ENCODE measurements around the gene HSDL1. TPM values are rescaled to one million over a fixed set of nuclear protein-coding genes. Genes with fewer than 3 reads are reported as not detected.

Gene HSDL1
- polyA plus RNA-seq, 12 donors: 14.2 to 21.3 (median 19.5) TPM; not detected in 1

DNA sequence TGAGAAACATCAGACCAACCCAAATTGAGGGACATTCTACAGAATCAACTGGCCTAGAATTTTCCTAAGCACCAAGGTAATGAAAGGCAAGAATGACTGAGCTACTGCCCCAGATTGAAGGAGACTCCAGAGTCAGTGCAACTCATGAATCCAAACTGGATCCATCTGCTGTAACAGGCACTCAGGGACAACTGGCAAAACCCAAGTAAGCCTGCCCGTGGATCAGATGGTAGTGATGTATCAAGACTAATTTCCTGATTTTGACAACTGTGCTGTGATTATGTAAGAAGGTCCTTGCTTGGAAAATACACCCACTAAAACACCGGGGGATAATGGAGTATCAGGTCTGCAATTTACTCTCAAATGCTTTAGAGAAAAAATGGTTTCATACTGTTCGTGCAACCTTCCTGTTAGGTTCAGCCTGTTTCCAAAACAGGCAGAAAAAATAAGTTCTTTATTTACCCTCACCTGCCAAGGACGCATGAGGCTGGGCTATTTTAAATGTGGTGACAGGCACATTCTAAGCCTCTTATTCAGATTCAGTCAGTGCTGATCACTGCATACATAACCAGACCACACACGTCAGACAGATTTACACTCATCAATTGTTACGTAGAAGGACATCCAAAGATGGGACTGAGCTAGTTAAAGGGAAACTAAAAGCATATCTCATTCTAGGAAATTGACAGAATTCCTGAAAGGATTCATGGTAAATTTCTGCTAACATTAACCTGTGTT is 35.2 kb downstream of the HSDL1 start:
- no peak for DNase-seq

- DNase-seq: no peak
These were observed 37.1 kb downstream of the HSDL1 start for GRCh38 chr16:84107921-84108320.

DNA sequence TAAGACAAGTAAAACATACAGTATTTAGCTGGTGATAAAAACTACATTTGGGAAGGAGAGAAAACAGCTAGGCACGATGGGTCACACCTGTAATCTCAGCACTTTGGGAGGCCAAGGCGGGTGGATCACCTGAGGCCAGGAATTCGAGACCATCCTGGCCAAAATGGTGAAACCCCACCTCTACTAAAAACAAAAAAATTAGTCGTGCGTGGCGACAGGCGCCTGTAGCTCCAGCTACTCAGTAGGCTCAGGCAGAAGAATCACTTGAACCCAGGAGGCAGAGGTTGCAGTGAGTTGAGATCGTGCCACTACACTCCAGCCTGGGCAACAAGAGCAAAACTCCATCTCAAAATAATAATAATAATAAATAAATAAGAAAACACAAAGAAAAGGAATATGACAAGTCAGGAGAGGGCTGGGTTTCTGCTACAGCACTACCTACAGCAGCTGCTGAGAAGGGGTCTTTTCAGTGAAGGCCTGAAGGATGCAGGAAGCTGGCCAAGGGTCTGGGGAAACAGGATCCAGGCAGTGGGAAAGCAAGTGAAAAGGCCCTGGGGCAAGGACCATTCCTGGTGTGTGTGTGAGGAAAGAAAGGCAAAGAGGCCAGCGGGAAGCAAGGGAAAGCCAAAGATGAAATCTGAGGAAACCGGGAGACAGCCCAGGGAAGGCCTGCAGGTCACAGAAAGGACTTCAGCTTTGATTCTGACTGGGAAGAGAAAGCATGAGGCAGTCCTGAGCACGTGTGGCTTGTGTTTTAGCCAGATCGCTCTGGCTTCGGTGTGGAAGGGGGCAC is 38.8 kb downstream of the HSDL1 start:
- no peak for DNase-seq

- DNase-seq: no peak
These were observed 39.6 kb downstream of the HSDL1 start for GRCh38 chr16:84105301-84105815.

- DNase-seq: no peak
These were observed 40.7 kb downstream of the HSDL1 start for GRCh38 chr16:84104231-84104630.

DNA sequence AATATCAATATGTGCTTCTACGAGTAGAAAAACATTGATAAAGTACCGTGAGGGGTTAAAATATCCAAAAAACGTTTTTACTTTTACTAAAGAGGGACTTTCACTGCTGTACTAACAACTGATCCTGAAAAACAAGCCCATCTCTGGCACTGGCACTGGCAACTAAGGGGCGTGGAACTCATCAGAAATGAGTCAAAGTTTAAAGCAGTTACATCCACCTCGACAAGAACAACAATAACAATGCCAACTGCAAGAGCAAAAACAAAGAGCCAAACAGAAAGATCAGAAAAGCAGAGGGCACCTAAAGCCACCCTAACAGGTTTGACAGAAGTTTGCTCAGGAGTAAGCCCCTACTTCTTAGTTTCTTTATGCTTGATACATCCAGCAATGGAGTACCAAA is 41.3 kb downstream of the HSDL1 start:
- DNase-seq: no peak

- DNase-seq: no peak
These were observed 46.0 kb downstream of the HSDL1 start for GRCh38 chr16:84098939-84099338.

- DNase-seq: no peak
These were observed 48.5 kb downstream of the HSDL1 start for GRCh38 chr16:84096447-84097005.

DNA sequence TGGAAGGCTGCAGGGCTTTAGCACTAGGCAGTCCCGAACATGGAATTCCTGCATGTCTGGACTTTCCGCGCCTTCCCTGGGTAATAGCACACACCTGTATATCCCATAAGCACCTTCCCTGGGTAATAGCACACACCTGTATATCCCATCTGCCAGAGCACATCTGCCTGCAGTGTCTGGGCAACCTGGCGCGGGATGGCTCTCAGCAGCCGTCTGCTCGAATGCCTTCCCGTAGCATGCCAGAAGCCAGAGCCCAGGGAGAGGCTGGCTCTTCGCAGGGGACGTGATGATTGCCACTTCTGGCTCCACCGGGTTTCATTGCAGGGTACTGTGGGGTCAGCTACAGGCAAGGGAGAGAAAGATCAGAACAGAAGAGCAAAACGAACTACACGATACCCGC is 49.5 kb downstream of the HSDL1 start:
- DNase-seq: no peak

- DNase-seq: no peak
These were observed 51.1 kb downstream of the HSDL1 start for GRCh38 chr16:84093879-84094270.

GRCh38 chr16:84093120-84093878 is 51.7 kb downstream of the HSDL1 start:
- DNase-seq: no peak

DNA sequence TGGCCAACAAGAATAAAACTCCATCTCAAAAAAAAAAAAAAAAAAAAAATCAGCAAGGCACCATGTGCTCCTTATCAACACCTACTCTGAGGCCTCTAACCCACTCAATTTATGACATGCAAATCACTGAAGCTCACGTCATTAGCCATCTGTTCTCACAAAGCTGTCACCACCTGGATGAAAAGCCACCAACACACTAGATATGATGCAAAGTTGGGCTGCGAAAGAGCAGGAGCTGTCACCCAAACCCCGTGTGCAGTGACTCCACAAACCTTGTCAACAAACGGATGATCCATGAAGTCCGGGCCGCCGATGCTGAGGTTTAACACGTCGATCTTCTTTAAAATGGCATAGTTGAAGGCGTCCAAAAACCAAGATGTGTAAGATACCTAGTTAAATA is 53.5 kb downstream of the HSDL1 start:
- no peak for DNase-seq

DNA sequence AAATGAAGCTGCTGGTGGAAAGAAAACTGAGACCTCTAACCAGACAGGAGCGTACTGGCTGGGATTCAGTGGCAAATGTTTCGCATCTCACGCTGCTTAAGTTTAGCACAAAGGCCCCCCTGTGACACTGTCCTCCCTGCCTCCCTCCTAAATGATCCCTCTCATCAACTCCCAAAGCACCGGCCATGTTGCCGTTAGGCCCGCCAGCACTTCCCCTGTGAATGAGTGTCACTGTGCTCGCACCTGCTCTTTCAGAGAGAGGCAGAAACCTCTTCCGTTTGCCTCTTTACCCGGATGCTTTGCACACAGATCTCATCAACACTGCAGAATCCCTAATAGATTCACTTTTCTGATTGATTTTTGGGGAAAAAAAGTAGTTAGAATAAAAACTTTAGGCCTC is 54.8 kb downstream of the HSDL1 start:
- DNase-seq: no peak

DNA sequence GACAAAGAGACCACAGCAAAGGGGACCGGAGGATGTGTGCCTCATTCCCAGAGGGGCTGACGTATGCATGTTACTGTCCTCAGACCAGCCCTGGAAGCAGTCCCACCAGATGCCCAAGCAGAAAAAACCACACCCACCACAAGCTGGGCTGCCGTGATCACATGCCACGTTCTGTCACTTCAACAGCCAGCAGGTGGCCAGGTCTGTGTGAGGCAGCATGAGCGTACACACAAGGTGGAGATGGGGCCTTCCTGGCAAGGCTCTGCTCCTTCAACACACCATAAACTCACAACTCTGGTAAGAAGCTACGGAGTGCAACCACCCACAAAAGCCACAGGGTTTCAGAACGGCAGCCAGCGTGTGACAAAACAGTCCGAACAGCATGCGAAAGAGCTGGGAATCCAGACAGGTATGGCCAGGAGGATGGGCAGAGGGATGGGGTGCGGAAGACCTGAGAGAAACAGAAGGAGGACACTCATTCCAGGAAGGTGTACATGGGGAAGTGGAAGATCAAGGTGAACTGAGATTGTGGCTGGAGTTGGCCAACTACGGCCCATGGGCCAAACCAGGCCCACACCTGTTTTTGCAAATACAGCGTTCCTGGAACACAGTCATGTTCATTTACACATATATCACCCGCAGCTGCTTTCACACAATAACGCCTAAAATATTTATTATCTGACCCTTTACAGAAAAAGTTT is 56.1 kb downstream of the HSDL1 start:
- no peak for DNase-seq

DNA sequence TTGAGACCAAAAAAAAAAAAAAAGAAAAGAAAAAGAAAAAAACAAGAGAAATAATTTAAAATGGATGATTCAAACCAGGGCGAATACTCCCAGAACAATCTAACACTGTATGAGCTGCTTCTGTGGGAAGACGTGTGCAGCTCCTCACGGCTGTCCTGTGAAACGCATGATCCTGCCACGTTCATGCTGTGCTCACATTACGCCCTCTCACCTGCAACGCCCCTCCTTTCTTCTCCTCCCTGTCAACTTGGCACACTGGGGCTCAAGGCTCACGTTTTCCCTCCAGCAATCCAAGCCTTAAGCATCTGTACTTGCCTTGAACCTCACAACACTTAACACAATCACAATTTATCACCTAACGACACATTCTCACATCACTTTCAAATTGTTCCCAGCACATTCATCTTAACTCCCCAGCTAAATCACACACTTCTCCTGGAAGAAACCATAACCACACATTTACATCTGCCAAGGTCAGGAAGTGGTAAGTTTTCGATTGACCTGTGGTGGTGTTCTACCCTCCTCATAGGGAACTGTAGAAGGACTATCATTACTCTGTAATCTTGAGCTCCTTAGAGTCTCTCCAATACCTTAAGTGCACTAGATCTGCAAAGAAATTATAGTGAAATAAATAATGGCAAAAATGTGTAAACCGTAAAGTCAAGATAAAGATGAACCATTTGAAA is 57.4 kb downstream of the HSDL1 start:
- DNase-seq: no peak

DNA sequence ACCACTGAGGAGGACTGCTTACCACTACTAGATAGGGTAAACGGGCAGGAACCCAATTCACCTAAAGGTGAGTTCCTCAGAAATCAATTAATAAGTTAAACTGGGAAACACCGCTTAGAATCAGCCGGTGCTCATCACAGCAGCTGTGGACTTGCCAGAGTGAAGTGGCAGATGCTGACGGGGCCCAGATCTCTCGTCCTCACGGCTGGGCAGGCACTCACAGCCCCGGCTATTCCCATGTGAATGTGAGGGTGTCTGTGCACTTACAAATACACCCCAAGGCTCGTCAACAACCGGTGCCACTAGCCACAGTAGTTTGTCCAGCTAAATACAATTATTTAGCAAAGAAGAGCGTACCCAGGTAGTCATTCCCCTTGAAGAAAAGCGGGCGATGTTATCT is 58.0 kb downstream of the HSDL1 start:
- no peak for DNase-seq

GRCh38 chr16:84086341-84086740 is 58.6 kb downstream of the HSDL1 start:
- no peak for DNase-seq

DNA sequence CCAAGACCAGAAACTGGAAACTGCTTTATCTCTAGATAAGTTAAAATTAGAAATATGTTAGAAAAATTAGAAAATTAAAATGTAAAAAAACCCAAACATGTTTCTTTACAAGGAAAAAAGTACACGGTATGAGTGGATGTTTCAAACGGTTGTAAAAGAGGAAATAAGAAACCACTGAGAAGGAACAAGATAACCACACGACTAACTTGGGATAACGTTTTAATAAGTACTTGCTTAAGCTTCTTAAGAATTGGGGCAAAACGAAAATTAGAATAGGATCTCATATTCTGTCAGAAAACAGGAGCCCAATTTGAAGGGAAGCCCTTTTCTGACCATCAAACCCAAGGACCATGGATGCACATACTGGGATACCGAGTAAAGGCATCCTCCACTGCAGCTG is 59.2 kb downstream of the HSDL1 start:
- no peak for DNase-seq

DNA sequence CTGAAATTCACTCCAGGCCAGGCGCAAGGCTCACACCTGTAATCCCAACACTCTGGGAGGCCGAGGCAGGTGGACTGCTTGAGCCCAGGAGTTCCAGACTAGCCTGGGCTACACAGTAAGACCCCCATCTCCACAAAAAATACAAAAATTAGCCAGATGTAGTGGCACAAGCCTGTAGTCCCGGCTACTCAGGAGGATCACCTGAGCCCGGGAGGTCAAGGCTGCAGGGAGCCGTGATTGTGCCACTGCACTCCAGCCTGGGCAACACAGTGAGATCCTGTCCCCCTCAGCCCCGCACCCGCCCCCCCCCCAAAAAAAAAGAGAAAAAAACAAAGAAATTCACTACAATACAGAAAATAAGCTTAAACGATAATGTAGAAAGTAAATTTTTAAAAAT is 59.7 kb downstream of the HSDL1 start:
- no peak for DNase-seq

GRCh38 chr16:84084570-84085270 is 60.3 kb downstream of the HSDL1 start:
- DNase-seq: peak; percentile 23

Measured in muscle of arm (tissue), 12 donors.